HCT116 (cell line): ENCODE data around the gene UGT1A6. TPM values are rescaled to one million over a fixed set of nuclear protein-coding genes. Genes with fewer than 3 reads are reported as not detected.

Experiments used
- ATAC-seq: fragments of 200-7000 bp; cut with Tn5 transposase; 2 replicates; pipeline ENCODE4 v1.9.1; 2020; ENCODE audit warnings: mild to moderate bottlenecking, moderate library complexity
- BruUV-seq: library from RNA; stranded (reverse); fragments of 400-500 nt; replicated peaks from 2 replicates; lab custom pipeline; 2021; lab: Mats Ljungman, UMichigan
- CTCF ChIA-PET: fragments of 300-600 bp; sonication (Branson Sonifier 250); formaldehyde crosslinking; loops from one replicate; lab custom pipeline; 2021; ENCODE audit warnings: antibody characterized with exemption; lab: Charles Lee
- POLR2A ChIA-PET: fragments of 300-600, 350-600 bp; sonication (Branson Sonifier 250); formaldehyde crosslinking; loops from one replicate; lab custom pipeline; 2021; ENCODE audit warnings: antibody characterized with exemption; lab: Charles Lee
- RAD21 ChIA-PET, 2 experiments: fragments of 300-600 bp; sonication (Branson Sonifier 250); formaldehyde crosslinking; loops; one replicate each; lab custom pipeline; 2023; ENCODE audit warnings: low total read pairs in 2 of 2; ENCODE audit not compliant: uncharacterized antibody in 2 of 2, unreplicated experiment in 2 of 2, low non-redundant PET in 1 of 2; lab: Charles Lee
- DNase-seq: peaks from one replicate; pipeline ENCODE4 v3.0.0-alpha.2; 2010; ENCODE audit warnings: low read depth, low spot score
- H2AFZ ChIP-seq: fragments of 200-600 bp; shearing (Covaris generic), sonication (generic); 2 replicates; pipeline ENCODE4 v1.6.1; 2017; ENCODE audit warnings: low read depth, mixed run types, mixed read lengths, antibody characterized with exemption, low read length; ENCODE audit not compliant: poor library complexity, severe bottlenecking
- H3K27ac ChIP-seq: 2 replicates; pipeline ENCODE4 v1.5.1; 2012; ENCODE audit warnings: low read depth, low read length
- H3K27me3 ChIP-seq: fragments of 200-600 bp; sonication (generic); 2 replicates; pipeline ENCODE4 v1.6.1; 2016; ENCODE audit warnings: mixed run types, low read length, mixed read lengths; ENCODE audit not compliant: insufficient read depth
- H3K36me3 ChIP-seq, 2 experiments: fragments of 200-500 bp in 1 of 2; fragments of 200-600 bp in 1 of 2; sonication (Bioruptor generic) in 1 of 2; sonication (generic) in 1 of 2; 2 replicates each; pipeline versions ENCODE4 v1.5.1 to v1.6.1; 2014 to 2016; ENCODE audit warnings: low read length in 2 of 2, inconsistent platforms in 1 of 2, mixed read lengths in 1 of 2, mixed run types in 1 of 2; ENCODE audit not compliant: insufficient read depth in 2 of 2, control insufficient read depth in 1 of 2
- H3K4me1 ChIP-seq, 2 experiments: fragments of 200-600 bp in 1 of 2; sonication (generic) in 1 of 2; 2 replicates each; pipeline versions ENCODE4 v1.5.1 to v1.6.1; 2012 to 2017; ENCODE audit warnings: low read length in 2 of 2, inconsistent platforms in 1 of 2, mild to moderate bottlenecking in 1 of 2, mixed read lengths in 1 of 2, mixed run types in 1 of 2, moderate library complexity in 1 of 2; ENCODE audit not compliant: insufficient read depth in 2 of 2, control insufficient read depth in 1 of 2
- H3K4me2 ChIP-seq: fragments of 200-600 bp; sonication (generic); 2 replicates; pipeline ENCODE4 v1.6.1; 2017; ENCODE audit warnings: mixed run types, low read length, mixed read lengths
- H3K4me3 ChIP-seq, 2 experiments: fragments of 200-600 bp in 1 of 2; sonication (generic) in 1 of 2; replicated peaks in 1 of 2; 2 replicates each; pipeline ENCODE4 v1.5.1; 2011 to 2016; ENCODE audit warnings: low read length in 2 of 2, control low read depth in 1 of 2, low read depth in 1 of 2, mild to moderate bottlenecking in 1 of 2, mixed read lengths in 1 of 2, mixed run types in 1 of 2
- H3K79me2 ChIP-seq: fragments of 200-600 bp; sonication (generic); 2 replicates; pipeline ENCODE4 v1.6.1; 2017; ENCODE audit warnings: mild to moderate bottlenecking, mixed run types, low read length, moderate library complexity, mixed read lengths; ENCODE audit not compliant: insufficient read depth
- H3K9ac ChIP-seq: fragments of 200-600 bp; sonication (generic); 2 replicates; pipeline ENCODE4 v1.6.1; 2016; ENCODE audit warnings: low read length, mixed read lengths
- H3K9me2 ChIP-seq: fragments of 200-600 bp; sonication (generic), shearing (Covaris generic); 2 replicates; pipeline ENCODE4 v1.6.1; 2017; ENCODE audit warnings: mixed run types, mild to moderate bottlenecking, moderate library complexity; ENCODE audit not compliant: insufficient read depth
- H3K9me3 ChIP-seq, 2 experiments: fragments of 200-500 bp in 1 of 2; fragments of 200-600 bp in 1 of 2; sonication (Bioruptor generic) in 1 of 2; sonication (generic) in 1 of 2; 2 replicates each; pipeline ENCODE4 v1.6.1; 2014 to 2017; ENCODE audit warnings: low read length in 2 of 2, mixed read lengths in 2 of 2, inconsistent platforms in 1 of 2, low read depth in 1 of 2, mild to moderate bottlenecking in 1 of 2, mixed run types in 1 of 2, moderate library complexity in 1 of 2; ENCODE audit not compliant: control insufficient read depth in 1 of 2, insufficient read depth in 1 of 2
- H4K20me1 ChIP-seq: fragments of 200-600 bp; sonication (generic), shearing (Covaris generic); 2 replicates; pipeline ENCODE4 v1.6.1; 2017; ENCODE audit warnings: mixed run types, mild to moderate bottlenecking, moderate library complexity; ENCODE audit not compliant: insufficient read depth
- CEBPB ChIP-seq: IDR thresholded peaks from 2 replicates; pipeline ENCODE4 v1.6.1; 2012; ENCODE audit warnings: low read depth
- EGR1 ChIP-seq: IDR thresholded peaks from 2 replicates; pipeline ENCODE4 v1.6.1; 2012; ENCODE audit warnings: low read depth
- ELF1 ChIP-seq: IDR thresholded peaks from 2 replicates; pipeline ENCODE4 v1.6.1; 2012; ENCODE audit warnings: low read depth, borderline replicate concordance
- POLR2A ChIP-seq: IDR thresholded peaks from 2 replicates; pipeline ENCODE4 v1.7.0; 2011; ENCODE audit warnings: borderline replicate concordance; ENCODE audit not compliant: insufficient read depth, insufficient read length; ENCODE audit errors: extremely low read depth
- POLR2AphosphoS5 ChIP-seq: IDR thresholded peaks from 2 replicates; pipeline ENCODE4 v1.6.1; 2011; ENCODE audit warnings: mild to moderate bottlenecking, low read depth, low read length, moderate library complexity
- SP1 ChIP-seq: IDR thresholded peaks from 2 replicates; pipeline ENCODE4 v1.6.1; 2012; ENCODE audit warnings: low read depth
- YY1 ChIP-seq: IDR thresholded peaks from 2 replicates; pipeline ENCODE4 v1.6.1; 2011; ENCODE audit warnings: low read length, low read depth, moderate library complexity, mild to moderate bottlenecking; ENCODE audit not compliant: insufficient replicate concordance; ENCODE audit errors: extremely low read depth
- ZBTB33 ChIP-seq: IDR thresholded peaks from 2 replicates; pipeline ENCODE4 v1.6.1; 2011; ENCODE audit warnings: mild to moderate bottlenecking, low read length, moderate library complexity; ENCODE audit not compliant: insufficient replicate concordance; ENCODE audit errors: extremely low read depth
- ZNF274 ChIP-seq: fragments of 200-500 bp; sonication (Bioruptor generic); IDR thresholded peaks from 2 replicates; pipeline ENCODE4 v1.6.1; 2014; ENCODE audit warnings: mild to moderate bottlenecking, low read depth, low read length, inconsistent platforms
- intact Hi-C: fragments of 100-400 bp; cut with micrococcal nuclease; formaldehyde crosslinking; loops from 2 replicates; pipeline ENCODE4 v1.10.0; 2022
- total RNA-seq: library from RNA; stranded (reverse); gene quantifications from one replicate; pipeline ENCODE4 v1.2.1, GENCODE V29; 2021; ENCODE audit not compliant: unreplicated experiment
- TF ChIP-seq, protein P1 (sequence below), 3 experiments: fragments of 200-600 bp in 1 of 3; sonication (generic) in 1 of 3; IDR thresholded peaks in 2 of 3; conservative IDR thresholded peaks in 1 of 3; 2 replicates each; pipeline ENCODE4 v1.5.1; 2012 to 2017; ENCODE audit warnings: low read depth in 2 of 3, low read length in 2 of 3, antibody characterized with exemption in 1 of 3, borderline replicate concordance in 1 of 3, control low read depth in 1 of 3, mild to moderate bottlenecking in 1 of 3, mixed read lengths in 1 of 3, mixed run types in 1 of 3, moderate library complexity in 1 of 3; ENCODE audit not compliant: insufficient read depth in 1 of 3
- TF ChIP-seq, protein P2 (sequence below): IDR thresholded peaks from 2 replicates; pipeline ENCODE4 v1.6.1; 2012

Gene UGT1A6
- total RNA-seq, 1 experiment from 2014 or later, result not detected

DNA sequence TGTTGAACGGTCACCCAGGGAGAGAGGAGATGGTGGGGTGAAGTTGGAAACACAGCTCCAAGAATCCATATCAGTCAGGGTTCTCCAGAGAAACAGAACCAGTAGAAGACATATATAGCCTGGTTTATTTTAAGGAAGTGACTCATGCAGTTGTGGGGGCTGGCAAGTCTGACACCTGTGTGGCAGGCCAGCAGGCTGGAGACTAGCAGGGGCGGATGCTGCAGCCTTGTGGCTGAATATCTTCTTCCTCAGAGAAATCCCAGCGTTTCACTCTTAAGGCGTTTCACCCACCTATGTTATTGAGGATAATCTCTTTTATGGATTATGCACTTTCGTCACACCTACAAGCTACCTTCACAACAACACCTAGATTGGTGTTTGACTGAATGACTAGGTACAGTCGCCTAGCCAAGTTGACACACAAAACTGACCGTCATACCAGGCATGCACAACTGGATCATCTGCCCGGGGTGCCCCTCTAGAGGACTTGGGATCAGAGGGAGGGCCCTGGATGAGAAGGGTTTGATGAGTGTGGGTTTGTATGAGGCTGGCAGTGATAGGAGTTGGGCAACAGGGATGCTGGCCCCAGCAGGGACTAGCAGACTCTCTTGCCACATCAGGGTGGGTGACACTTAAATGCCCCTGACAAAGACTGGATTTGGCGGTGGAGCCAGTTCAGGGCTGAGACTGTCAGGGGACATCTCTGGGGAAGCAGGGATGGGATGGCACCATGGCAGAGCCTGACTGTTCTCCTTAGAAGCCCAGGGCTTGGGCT is 108.9 kb downstream of the UGT1A6 start:
- Histone ChIP-seq H3K9ac (no peak overlapping the region), H3K9me3 (no peaks in the 10 kb centered on the region), H3K9me2 (no peaks in the 10 kb centered on the region), H3K36me3 (no peaks in the 10 kb centered on the region), H3K4me2 (peak overlapping the region; percentile 49), H3K4me1 (peaks cover 5 to 9% of the 10 kb centered on the region in 2 experiments; a peak in 3 of 4 replicates), H4K20me1 (no peaks in the 10 kb centered on the region), H3K4me3 (0 out of 4 replicates have a peak overlapping the region, but pooled peaks of 1 of the 2 experiments have one; percentile 2), H3K27ac (no peak overlapping the region), H3K79me2 (no peaks in the 10 kb centered on the region), H2AFZ (no peak overlapping the region), H3K27me3 (no peaks in the 10 kb centered on the region)
- POLR2A ChIA-PET, result no interaction called here
- CTCF ChIA-PET, result no interaction called here
- BruUV-seq, result no TSS peak
- ATAC-seq (no peak; the same call in 1 of the 2 replicates), DNase-seq (no peak)
- intact Hi-C loops, result no loop called here
- RAD21 ChIA-PET, result no interaction called here
- TF ChIP-seq EGR1 (peak; percentile 23; the same call in 1 of the 2 replicates), YY1 (no peak)
- TF ChIP-seq, protein P1, sequence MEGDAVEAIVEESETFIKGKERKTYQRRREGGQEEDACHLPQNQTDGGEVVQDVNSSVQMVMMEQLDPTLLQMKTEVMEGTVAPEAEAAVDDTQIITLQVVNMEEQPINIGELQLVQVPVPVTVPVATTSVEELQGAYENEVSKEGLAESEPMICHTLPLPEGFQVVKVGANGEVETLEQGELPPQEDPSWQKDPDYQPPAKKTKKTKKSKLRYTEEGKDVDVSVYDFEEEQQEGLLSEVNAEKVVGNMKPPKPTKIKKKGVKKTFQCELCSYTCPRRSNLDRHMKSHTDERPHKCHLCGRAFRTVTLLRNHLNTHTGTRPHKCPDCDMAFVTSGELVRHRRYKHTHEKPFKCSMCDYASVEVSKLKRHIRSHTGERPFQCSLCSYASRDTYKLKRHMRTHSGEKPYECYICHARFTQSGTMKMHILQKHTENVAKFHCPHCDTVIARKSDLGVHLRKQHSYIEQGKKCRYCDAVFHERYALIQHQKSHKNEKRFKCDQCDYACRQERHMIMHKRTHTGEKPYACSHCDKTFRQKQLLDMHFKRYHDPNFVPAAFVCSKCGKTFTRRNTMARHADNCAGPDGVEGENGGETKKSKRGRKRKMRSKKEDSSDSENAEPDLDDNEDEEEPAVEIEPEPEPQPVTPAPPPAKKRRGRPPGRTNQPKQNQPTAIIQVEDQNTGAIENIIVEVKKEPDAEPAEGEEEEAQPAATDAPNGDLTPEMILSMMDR (IDR thresholded peaks at IDR 0.05 in 2 of 3, conservative IDR thresholded peaks at IDR 0.05 in 1 of 3; ENCODE audit: borderline replicate concordance in 1 of 3, insufficient read depth in 1 of 3, low read depth in 2 of 3, low read length in 2 of 3), result no peak

DNA sequence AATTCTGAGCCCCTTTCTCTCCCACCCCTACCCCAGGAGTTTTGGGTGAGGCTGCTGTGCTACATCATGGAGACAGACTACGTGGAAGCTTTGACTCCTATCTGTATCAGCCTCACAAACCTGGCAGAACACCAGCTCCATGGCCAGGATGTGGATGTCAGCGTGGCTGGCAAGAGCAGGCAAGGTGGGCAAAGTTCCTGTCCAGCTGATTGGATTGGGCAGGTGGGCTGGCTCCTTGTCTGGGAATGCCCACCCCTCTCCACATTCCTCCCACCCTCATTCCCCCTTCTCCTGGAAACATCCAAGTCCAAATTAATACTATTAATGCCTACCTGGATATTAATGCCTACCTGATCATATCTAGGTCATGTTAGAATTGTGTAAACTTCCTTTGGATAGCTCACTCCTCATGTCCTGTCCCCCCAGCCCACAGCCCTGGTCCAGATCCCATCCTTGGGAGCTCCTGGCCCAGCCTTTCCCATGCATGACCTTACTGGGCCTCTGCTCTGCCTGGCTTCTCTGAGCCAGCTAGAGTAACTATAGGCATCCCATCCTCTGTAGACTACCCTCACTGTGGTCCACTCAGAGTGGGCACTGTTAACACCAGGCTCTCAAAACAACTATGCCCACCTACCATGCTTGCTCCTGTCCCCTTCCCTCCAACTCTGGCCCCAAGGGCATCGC is 109.6 kb downstream of the UGT1A6 start:
- no peak overlapping the region for H3K4me3 ChIP-seq
- H3K9me2 ChIP-seq, result no peaks in the 10 kb centered on the region
- TF ChIP-seq POLR2A (no peak), ZNF274 (no peak), ELF1 (no peak), CEBPB (no peak), ZBTB33 (no peak), POLR2AphosphoS5 (no peak), EGR1 (no peak), SP1 (no peak)
- TF ChIP-seq, protein P2, sequence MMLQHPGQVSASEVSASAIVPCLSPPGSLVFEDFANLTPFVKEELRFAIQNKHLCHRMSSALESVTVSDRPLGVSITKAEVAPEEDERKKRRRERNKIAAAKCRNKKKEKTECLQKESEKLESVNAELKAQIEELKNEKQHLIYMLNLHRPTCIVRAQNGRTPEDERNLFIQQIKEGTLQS, result no peak

More for the DNA sequence above, 109.6 kb downstream of the UGT1A6 start:
- Histone ChIP-seq H3K4me2 (no peak overlapping the region), H3K79me2 (no peaks in the 10 kb centered on the region), H3K36me3 (no peaks in the 10 kb centered on the region), H3K9ac (no peak overlapping the region), H3K27ac (no peak overlapping the region), H3K4me1 (peaks cover 5 to 9% of the 10 kb centered on the region in 2 experiments; a peak in 3 of 4 replicates), H4K20me1 (no peaks in the 10 kb centered on the region), H3K27me3 (no peaks in the 10 kb centered on the region), H3K9me3 (no peaks in the 10 kb centered on the region), H2AFZ (no peak overlapping the region)
- no peak for ATAC-seq
- intact Hi-C loops, result no loop called here
- RAD21 ChIA-PET, result no interaction called here
- CTCF ChIA-PET, result no interaction called here
- no peak for DNase-seq
- no TSS peak for BruUV-seq
- POLR2A ChIA-PET, result no interaction called here
